Measurements from ENCODE around the gene FCGR1A.
"Not testable (repeated sequence)": the region's sequence is repeated elsewhere in the genome, so short reads cannot be mapped to it uniquely, and the experiment has no call there.

Gene FCGR1A

DNA sequence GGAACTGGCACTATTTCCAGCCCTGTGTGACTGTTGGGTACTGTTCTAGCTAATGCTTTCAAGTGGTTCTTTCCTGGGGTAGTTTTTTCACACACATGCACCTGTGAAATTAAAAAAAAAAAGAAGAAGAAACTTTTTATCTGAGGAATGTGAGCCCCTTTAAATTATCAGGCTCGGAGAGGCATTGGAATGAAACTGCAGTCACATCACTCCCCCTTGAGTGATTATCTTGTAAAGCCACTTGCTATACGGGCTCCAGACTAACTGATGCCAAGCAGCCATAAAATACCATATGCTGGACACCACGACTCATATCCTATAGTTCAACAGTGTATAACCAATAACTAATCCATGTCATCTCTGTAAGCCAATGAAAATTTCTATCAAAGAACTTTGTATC, 5.4 kb upstream of the FCGR1A start:
- not testable (repeated sequence) for DNase-seq (ENCODE audit: low spot score)

DNA sequence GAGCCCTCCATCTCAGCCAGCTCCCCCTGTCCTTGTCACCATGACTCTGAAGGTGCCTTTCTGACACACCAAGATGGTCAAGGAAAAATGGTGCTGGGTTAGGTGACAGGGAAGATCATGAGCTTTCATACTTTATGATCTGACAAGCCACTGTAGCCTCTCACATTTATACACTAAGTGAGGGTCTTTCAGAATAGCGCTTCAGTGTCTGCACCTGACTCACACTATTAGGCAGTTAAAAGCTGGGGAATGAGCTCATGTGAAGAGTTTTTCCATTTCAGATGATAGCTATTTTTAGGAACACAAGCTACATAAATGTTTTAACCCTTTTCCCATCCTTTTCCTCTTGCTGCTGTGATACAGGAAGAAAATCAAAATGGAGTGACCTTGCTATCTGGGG, 4.2 kb upstream of the FCGR1A start:
- DNase-seq (ENCODE audit: low spot score) = not testable (repeated sequence)

DNA sequence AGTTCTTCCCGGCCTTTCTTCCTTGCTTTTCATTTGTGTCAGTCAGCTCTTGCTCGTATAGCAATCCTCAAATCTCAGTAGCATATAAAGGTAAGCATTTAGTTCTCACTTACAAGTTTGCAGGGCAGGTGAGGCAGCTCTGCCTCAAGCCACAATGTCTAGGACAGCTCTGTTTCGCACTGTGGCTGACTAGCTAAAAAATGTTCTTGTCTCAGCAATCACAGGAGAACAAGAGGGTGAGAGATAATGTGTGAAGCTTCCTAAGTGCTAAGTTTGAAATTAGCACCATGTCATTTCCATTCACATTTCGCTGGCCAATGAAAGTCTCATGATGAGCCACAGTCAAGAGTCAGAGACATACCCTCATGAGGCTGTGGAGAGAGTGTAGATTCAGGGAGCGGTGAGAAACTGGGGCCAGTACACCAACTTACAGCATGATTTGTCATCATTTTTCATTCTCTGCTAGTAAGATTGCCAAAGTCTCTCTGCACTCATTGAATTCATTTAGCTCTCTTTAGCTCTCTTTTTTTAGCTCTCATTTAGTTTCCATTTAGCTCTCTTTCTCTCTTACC, 995 bp upstream of the FCGR1A start:
- DNase-seq (ENCODE audit: low spot score) = not testable (repeated sequence)

DNA sequence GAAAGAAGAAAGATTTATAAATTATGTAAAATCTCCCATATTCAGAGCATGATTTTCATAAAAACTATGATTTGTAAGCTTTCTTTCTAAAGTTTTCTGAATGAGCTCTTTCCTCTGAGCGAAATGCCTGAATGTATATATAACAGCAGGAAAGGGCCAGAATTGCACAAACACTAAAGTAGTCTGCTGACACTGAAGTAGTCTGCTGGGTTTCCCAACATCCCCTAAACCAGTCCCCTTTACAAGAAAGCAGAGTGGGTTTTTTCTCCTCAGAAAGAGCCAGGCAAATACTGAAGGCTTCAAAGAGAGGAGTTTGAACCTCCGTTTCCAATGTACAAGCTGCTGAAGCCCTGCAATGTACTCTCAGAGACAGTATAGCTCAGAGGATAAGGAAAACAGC, 795 bp downstream of the FCGR1A start:
- not testable (repeated sequence) for DNase-seq (ENCODE audit: low spot score)

DNA sequence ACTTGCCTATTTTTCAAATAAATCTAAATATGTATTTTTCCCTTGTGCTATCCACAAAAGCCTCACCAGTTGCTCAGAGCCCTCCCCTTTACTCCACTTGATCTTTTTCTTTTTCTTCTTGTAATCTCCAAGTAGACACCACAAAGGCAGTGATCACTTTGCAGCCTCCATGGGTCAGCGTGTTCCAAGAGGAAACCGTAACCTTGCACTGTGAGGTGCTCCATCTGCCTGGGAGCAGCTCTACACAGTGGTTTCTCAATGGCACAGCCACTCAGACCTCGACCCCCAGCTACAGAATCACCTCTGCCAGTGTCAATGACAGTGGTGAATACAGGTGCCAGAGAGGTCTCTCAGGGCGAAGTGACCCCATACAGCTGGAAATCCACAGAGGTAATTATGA, 1.4 kb downstream of the FCGR1A start:
- DNase-seq (ENCODE audit: low spot score) = not testable (repeated sequence)

DNA sequence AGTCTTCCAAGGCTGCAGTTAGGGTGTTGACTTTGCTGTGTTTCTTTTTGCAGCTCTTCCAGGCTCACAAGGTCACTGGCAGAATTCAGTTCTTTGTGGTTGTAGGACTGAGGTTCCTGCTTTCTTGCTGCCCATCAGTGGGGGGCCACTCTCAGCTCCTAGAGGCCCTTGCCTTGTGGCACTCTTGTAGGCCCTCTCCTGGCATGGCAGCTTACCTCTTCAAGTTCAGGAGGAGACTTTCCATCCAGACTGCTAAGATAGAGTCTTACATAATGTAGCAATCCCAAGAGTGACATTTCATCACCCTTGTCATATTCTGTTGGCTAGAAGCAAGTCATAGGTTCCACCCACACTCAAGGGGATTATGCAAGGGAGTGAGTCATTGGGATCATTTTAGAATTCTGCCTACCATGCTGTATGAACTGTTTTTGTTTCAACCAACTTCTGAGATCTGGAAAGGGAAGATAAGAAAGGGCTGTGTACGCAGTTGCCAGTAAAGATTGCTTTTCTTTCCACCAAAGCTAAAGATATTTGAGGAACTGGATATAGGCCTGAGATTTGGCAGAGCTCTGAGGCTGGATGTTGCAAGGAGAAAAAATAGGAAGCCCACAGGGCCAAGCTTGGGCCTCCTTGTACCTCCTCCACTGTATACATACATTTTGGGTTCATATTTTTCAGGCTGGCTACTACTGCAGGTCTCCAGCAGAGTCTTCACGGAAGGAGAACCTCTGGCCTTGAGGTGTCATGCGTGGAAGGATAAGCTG, 5.4 kb downstream of the FCGR1A start:
- not testable (repeated sequence) for DNase-seq (ENCODE audit: low spot score)

DNA sequence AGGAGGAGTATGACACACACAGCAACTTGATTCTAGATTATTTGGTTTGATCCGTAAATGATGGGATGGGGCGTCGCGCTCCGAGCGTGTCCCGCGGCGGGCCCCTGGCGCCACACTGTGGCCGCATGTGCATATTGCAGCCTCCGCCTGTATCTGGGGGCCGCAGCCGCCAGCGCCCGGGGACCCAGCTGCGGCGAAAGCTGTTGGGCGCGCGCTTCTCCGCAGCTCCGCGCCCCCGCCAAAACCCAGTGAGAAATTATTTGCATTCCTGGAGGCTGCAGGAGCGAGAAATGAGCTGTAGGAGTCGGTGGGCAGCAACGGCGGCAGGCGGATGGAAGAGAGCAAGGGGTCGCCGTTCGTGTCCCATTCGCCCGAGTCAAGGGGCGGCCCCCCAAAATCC, 10.0 kb downstream of the FCGR1A start:
- peak; percentile 47 for DNase-seq (ENCODE audit: low spot score)

DNA sequence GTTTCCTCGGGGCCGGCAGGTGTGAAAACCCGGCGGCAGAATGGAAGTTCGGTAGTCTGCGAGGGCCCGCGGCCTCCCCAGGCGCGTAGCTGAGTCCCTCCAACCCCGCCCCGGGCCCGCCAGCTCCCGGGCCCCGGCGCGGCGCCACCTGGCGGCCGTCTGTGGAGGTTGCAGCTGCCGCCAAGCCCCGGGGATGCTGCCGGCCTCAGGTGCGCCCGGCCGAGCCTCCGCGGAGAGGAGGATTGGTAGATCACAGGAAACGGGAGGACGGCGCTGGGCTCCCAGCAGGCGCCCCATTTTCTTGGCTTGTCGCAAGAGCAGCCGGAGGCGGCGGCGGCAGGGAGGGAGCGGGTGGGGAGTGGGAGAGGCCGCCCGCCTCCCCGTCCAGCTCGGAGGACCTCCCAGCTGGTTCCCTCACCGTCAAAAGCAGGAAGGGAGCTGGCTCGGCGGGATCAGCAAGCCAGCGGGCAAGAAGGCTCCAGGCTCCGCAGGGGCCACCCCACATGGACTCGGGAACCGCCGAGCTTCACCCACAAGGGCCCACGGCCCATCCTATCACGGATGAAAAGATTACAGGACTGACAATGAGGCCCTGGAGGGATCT, 10.5 kb downstream of the FCGR1A start:
- DNase-seq (ENCODE audit: low spot score) = peak; percentile 75

DNA sequence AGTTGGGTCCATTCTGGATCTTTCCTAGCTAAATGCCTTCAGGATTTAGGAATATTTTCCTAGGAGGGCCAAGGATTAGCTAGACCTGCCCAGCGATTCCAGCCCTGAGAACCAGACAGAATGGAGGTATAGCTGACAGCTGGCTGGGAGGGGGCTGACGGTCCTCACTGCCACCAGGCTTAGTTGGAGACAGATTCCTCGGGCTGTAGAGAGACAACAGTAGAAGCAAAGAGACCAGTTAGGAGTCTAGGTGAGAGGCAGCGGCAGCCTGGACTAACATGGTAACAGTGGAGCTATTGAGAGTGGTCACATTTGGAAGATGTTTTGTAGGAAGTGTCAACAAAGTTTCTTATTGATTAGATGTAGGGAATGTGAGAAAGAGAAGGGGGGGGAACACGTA, 11.4 kb downstream of the FCGR1A start:
- DNase-seq (ENCODE audit: low spot score) = not testable (repeated sequence)

DNA sequence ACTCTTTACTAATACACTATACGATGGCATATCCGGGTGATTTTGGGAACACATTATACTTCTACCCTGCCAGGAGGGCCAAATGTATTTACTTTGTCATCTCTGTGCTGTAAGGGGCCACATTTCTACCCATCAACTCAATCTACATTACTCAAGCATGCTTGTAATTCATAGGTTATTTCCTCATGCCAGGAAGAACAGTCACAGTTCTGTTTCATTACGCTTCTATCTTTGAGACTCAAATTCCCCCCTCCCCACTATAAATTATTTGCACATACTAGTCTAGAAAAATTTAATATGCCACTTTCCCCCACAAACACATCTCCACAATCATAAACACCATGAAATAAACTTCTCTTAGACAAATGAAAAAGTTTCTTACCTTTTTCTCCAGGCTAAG, 19.1 kb downstream of the FCGR1A start:
- DNase-seq (ENCODE audit: low spot score) = not testable (repeated sequence)

DNA sequence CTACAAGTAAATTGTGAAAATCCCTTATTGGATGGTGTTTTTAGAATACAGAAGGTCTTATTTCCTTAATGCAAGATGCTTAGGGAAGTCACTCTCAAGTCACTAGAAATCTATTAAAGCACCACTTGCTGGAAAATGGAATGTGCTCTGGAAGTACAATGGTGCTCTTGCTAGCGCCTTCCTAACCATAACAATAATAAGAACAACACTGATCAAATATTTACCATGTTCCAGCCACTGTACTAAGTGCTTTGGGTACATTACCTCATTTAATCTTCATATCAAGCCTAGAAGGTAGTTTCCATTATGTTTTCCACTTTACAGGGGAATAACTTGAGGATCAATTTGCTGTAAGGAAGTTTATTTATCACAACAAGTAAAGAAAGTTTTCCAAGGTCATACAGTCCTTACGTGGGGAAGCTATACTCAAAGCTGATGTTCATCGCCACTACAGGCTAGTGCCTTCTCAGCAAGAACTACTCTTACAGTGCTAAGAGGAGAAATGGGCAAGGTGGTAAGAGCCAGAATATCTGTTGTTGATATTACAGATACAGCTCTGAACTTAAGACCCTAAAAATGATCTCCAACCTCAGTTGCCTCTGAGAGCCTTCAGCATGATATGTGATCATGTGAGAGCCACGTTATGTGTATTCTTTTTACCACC, 22.1 kb downstream of the FCGR1A start:
- DNase-seq (ENCODE audit: low spot score) = not testable (repeated sequence)

DNA sequence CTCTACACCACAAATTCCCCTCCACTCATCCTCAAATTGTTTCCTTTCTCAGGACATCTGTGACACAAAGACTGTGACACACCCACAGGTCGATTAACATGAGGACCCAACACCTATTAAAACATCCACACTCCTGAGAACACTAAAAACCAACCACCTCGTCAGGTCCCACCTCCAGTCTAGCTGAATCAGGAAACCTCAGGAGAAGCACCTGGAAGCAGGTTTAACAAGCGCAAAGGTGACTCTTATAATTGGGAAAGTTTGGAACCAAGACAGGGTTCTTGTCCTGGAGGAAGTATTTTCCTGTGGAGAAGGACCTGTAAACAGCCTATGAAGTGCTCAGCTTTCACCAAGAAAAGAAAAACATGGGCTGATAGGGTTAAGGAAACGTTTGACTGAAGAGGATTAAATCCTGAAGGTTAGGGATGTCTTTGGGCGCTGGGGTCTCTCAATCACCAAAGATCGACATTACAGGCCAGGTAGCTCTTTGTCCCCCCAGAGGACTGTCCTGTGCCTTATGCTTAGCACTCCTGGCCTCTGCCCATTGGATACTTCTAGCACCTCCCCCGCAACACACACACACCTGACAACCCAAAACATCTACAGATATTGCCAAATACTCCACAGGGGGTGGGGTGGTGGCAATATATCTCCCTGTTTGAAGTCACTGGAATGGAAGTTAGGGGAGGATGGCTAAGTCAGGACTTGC, 28.4 kb downstream of the FCGR1A start:
- DNase-seq (ENCODE audit: low spot score) = peak; percentile 40

DNA sequence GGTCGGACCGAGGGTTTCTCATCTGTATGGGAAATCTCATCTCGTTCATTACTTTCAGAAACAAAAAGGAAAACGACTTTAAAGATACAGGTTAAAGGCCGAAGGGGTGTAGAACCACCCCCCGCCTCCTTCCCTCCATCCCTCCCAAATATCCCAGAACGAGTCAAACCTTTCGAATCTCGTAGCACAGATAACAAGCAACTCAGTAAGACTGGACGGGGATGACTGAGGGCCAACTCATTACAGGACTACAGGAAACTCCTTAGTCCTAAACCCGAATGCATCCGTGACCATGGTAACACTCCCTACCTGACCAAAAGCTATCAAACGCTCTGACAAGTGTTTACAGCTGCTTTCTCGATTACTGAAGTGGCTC, 29.0 kb downstream of the FCGR1A start:
- peak; percentile 63 for DNase-seq (ENCODE audit: low spot score)

DNA sequence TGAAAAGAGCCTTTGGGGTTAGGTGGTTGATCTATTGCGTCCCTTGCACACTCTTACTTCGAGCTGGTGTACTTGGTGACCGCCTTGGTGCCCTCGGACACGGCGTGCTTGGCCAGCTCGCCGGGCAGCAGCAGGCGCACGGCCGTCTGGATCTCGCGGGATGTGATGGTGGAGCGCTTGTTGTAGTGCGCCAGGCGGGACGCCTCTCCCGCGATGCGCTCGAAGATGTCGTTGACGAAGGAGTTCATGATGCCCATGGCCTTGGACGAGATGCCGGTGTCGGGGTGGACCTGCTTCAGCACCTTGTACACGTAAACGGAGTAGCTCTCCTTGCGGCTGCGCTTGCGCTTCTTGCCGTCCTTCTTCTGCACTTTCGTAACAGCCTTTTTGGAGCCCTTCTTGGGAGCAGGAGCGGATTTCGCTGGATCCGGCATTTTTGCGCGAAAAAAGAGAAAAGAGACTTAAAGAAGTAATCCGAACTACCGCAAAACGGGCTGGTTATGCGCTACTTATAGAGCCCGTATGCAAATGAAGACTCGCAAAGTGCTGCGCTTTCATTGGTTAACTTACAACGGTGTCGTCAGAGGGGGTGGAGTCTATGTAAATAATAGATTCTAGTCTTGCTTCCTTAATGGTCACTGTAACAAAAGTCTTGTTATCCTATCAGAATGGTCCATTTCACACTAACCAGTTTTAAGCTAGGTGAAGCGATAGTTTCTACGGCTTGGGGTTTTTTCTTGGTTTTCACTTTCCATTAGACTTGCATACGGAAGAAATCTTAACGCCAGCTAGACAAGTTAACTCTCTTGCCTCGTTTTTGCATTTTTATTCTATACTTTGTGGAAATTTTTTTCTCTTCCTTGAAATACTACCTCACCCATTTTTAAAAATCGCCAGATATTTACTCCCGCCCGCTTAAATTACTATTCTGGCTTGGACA, 29.7 kb downstream of the FCGR1A start:
- peak; percentile 92 for DNase-seq (ENCODE audit: low spot score)

DNA sequence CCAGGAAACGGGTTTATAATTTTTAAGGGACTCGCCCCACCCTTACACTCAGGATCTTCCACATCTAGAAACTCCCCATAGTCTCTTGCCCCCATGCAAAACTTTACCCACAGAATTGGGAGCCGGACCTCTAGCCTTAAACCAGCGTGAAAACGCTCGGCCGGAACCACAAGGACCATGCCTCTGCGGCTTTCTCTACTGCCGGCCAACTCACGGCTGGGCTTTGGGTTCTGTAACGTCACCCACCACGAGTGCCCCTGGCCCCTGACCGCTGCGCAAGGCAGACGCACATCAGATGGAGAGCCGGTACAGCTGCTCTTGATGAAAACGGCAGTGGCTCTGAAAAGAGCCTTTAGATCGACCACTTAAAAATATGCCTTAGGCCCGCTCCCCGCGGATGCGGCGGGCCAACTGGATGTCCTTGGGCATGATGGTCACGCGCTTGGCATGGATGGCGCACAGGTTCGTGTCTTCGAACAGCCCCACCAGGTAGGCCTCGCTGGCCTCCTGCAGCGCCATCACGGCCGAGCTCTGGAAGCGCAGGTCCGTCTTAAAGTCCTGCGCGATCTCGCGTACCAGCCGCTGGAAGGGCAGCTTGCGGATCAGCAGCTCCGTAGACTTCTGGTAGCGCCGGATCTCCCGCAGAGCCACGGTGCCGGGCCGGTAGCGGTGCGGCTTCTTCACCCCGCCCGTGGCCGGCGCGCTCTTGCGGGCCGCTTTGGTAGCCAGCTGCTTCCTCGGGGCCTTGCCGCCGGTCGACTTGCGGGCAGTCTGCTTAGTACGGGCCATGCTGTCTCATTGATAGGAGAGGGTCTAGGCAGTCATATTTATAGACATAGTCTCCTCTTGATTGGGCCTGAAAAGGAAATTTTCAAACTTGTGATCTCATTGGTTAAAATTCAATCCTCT, 30.7 kb downstream of the FCGR1A start:
- DNase-seq (ENCODE audit: low spot score) = peak; percentile 70

DNA sequence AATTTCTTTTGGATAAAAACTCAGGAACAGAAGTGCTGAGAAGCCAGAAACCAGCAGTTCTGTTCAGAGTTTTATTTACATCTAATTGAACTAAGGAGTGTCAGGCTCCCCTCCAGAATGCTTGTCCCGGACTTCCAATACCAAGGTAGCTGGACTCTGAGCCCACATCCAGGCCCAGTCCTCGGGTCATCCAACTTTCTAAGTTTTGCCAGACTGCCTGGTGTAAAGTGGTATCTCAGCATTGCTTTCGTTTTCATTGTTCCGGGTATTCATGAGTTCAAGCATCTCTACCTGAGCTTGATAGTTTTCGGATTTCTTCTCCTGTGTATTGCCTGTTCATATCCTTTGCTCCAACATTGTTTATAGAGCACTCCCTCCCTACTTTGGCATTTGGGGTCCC, 37.9 kb downstream of the FCGR1A start:
- not testable (repeated sequence) for DNase-seq (ENCODE audit: low spot score)

DNA sequence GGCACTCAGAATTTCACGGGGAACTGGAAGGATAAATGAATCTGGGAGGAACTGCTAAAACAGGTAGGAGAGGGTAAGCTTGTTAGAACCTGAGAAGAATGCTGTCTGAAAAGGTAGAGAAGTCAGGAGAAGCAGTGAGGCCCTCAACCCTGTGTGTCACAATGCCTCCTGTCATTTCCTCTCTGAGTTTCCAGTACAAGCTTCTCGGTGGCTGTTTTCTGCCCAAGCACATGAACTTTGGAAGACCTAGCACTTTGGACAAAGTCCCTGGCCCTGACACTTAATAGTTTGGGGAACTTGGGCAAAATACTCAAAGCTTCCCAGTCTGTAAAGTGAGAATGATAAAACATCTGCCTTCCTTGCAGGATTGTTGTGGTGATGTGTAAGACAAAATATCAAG, 44.1 kb downstream of the FCGR1A start:
- not testable (repeated sequence) for DNase-seq (ENCODE audit: low spot score)

DNA sequence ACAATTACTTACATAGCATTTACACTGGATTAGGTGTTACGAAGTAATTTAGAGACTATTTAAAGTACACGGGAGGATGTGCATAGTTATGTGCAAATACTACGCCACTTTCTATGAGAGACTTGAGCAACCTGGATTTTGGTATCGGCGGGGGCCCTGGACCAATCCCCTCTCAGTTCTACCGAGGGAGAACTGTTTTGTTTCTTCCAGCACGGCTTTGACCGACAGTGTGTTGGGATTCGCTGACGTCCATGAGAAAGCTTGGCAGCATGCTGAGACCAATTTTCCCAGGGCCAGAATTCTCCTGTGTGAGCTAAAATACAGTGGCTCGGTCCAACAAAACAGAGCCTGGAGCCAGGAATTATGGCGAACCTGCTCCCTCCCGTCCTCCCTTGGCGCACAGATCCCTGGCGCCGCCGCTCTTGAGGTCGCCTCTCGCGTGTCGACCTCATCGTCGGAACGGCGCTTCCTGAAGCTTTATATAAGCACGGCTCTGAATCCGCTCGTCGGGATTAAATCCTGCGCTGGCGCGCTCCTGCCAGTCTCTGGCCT, 49.3 kb downstream of the FCGR1A start:
- DNase-seq (ENCODE audit: low spot score) = not testable (repeated sequence)

DNA sequence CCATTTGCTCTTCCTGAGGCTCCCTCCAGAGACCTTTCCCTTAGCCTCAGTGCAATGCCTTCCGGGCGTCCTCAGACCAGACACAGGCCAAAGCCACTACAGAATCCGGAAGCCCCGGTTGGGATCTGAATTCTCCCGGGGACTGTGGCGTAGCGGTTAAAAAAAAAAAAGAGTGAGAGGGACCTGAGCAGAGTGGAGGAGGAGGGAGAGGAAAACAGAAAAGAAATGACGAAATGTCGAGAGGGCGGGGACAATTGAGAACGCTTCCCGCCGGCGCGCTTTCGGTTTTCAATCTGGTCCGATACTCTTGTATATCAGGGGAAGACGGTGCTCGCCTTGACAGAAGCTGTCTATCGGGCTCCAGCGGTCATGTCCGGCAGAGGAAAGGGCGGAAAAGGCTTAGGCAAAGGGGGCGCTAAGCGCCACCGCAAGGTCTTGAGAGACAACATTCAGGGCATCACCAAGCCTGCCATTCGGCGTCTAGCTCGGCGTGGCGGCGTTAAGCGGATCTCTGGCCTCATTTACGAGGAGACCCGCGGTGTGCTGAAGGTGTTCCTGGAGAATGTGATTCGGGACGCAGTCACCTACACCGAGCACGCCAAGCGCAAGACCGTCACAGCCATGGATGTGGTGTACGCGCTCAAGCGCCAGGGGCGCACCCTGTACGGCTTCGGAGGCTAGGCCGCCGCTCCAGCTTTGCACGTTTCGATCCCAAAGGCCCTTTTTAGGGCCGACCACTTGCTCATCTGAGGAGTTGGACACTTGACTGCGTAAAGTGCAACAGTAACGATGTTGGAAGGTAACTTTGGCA, 50.0 kb downstream of the FCGR1A start:
- DNase-seq (ENCODE audit: low spot score) = not testable (repeated sequence)

All from hematopoietic multipotent progenitor cell treated with erythropoietin and hydrocortisone succinate and interleukin-3 and kit ligand, for 17 days (in vitro differentiated cells).